ENCODE results near the gene LRRC25.
A peak's percentile ranks its signal among the peaks of the same experiment; 100 is the strongest.

Gene LRRC25

DNA sequence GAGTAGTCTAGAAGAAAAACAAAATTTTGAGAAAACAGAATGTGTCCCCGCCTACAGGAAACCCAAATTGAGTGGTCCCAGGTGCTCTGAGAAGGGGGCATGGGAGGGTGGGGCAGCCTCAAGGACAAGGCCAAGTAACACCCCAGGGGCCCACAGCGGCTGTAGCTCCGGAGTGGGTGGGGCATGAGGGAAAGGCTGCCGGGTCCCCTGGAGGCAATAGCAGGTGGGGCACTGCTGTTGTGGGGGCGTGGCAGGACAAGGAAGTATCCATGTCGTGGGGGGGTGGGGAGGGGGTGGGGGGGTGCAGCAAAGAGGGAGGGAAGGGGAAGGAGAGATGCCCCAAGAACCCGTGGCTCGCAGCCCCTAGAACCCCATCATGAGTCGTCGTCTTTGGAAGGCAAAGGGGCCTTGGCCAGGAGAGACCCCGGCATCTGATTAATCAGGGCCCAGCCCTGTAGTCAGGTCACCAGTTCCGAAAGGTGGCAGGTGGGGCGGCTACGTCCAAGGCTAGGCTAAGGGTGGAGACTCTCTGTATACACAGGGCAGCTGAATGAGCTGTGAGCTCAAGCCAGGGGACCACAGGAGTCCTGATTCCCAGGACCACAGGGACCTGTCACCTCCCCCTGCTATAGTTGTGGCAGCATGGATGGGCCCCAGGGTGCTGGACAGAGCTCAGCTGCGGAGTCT, 48.0 kb upstream of the LRRC25 start:
- no peak overlapping the region for H2BK120ac ChIP-seq (ENCODE audit: low read depth, low read length)
- H3K36me3 ChIP-seq (ENCODE audit: control insufficient read depth in 1 of 2, insufficient read depth in 2 of 2, low read depth in 1 of 2, low read length in 2 of 2) = peaks cover 73 to 94% of the 10 kb centered on the region in 2 experiments
- H2BK5ac ChIP-seq (ENCODE audit: low read depth, low read length, poor library complexity, severe bottlenecking) = no peak overlapping the region
- H3K4ac ChIP-seq (ENCODE audit: low read depth in 1 of 2, low read length in 2 of 2) = peak overlapping the region in 1 of 2 experiments; percentile 13
- H2AK5ac ChIP-seq (ENCODE audit: low read length, severe bottlenecking) = no peak overlapping the region
- no peak for DNase-seq
- H2BK12ac ChIP-seq (ENCODE audit: low read length in 2 of 2) = no peak overlapping the region
- no peak overlapping the region for H3K27ac ChIP-seq (ENCODE audit: low read length, poor library complexity, severe bottlenecking)
- H4K8ac ChIP-seq (ENCODE audit: low read length) = no peak overlapping the region
- WGBS = 90% methylated on average over 15 of the region's 15 CpGs
- no peak overlapping the region for H2AFZ ChIP-seq (ENCODE audit: low read depth, low read length)
- no peak overlapping the region for H3K14ac ChIP-seq (ENCODE audit: low read length in 2 of 2)
- no peak overlapping the region for H2BK15ac ChIP-seq (ENCODE audit: low read depth, poor library complexity, severe bottlenecking)
- no peak overlapping the region for H4K91ac ChIP-seq (ENCODE audit: low read length)
- peaks cover 24% of the 10 kb centered on the region for H3K4me1 ChIP-seq (ENCODE audit: control insufficient read depth, insufficient read depth, low read depth, low read length)
- no peaks in the 10 kb centered on the region for H3K27me3 ChIP-seq (ENCODE audit: control insufficient read depth in 1 of 2, insufficient read depth in 1 of 2, low read length in 2 of 2)
- H3K9ac ChIP-seq (ENCODE audit: low read length) = no peak overlapping the region
- H3K4me3 ChIP-seq (ENCODE audit: insufficient read depth in 1 of 2, low read depth in 1 of 2, low read length in 2 of 2) = no peak overlapping the region
- H3K4me2 ChIP-seq (ENCODE audit: low read length, poor library complexity, severe bottlenecking) = no peak overlapping the region
- H3K18ac ChIP-seq (ENCODE audit: low read depth in 1 of 2, low read length in 2 of 2) = no peak overlapping the region
- H3K23ac ChIP-seq (ENCODE audit: low read length in 2 of 2) = no peak overlapping the region
- H3K79me1 ChIP-seq (replicated peaks; ENCODE audit: low read length, poor library complexity, severe bottlenecking) = peaks cover 50% of the 10 kb centered on the region
- H3K9me3 ChIP-seq (ENCODE audit: control insufficient read depth, low read length) = no peaks in the 10 kb centered on the region

DNA sequence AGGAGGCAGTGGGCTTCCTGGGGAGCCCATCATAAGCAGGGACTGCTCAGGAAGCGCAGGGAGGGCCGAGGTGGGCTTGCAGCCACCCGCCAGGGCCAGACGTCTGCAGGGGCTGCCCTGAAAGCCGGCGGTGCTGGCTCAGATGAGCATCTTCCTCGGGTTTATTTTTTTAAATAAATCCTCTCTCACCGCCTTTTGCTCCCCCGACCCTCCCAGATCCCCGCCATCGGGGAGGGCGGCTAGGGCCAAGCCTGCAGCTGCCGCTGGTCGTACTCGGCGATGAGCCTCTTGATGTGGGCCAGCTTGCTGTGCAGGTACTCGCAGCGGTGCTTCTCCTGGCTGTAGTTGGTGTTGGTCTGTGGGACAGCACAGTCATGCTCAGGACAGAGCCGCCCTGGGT, 47.1 kb upstream of the LRRC25 start:
- H2AK5ac ChIP-seq (ENCODE audit: low read length, severe bottlenecking) = no peak overlapping the region
- no peak overlapping the region for H3K14ac ChIP-seq (ENCODE audit: low read length in 2 of 2)
- no peaks in the 10 kb centered on the region for H3K9me3 ChIP-seq (ENCODE audit: control insufficient read depth, low read length)
- WGBS = 98% methylated on average over 19 of the region's 19 CpGs
- H3K18ac ChIP-seq (ENCODE audit: low read depth in 1 of 2, low read length in 2 of 2) = no peak overlapping the region
- H3K27me3 ChIP-seq (ENCODE audit: control insufficient read depth in 1 of 2, insufficient read depth in 1 of 2, low read length in 2 of 2) = no peaks in the 10 kb centered on the region
- DNase-seq = no peak
- no peak overlapping the region for H4K91ac ChIP-seq (ENCODE audit: low read length)
- no peak overlapping the region for H2AFZ ChIP-seq (ENCODE audit: low read depth, low read length)
- H3K79me1 ChIP-seq (replicated peaks; ENCODE audit: low read length, poor library complexity, severe bottlenecking) = peaks cover 41% of the 10 kb centered on the region
- H3K4ac ChIP-seq (ENCODE audit: low read depth in 1 of 2, low read length in 2 of 2) = no peak overlapping the region
- H3K4me1 ChIP-seq (ENCODE audit: control insufficient read depth, insufficient read depth, low read depth, low read length) = peaks cover 33% of the 10 kb centered on the region
- H3K23ac ChIP-seq (ENCODE audit: low read length in 2 of 2) = no peak overlapping the region
- H2BK5ac ChIP-seq (ENCODE audit: low read depth, low read length, poor library complexity, severe bottlenecking) = no peak overlapping the region
- H4K8ac ChIP-seq (ENCODE audit: low read length) = no peak overlapping the region
- H2BK120ac ChIP-seq (ENCODE audit: low read depth, low read length) = no peak overlapping the region
- peaks cover 65 to 90% of the 10 kb centered on the region in 2 experiments for H3K36me3 ChIP-seq (ENCODE audit: control insufficient read depth in 1 of 2, insufficient read depth in 2 of 2, low read depth in 1 of 2, low read length in 2 of 2)
- no peak overlapping the region for H2BK15ac ChIP-seq (ENCODE audit: low read depth, poor library complexity, severe bottlenecking)
- H3K9ac ChIP-seq (ENCODE audit: low read length) = no peak overlapping the region
- no peak overlapping the region for H3K4me2 ChIP-seq (ENCODE audit: low read length, poor library complexity, severe bottlenecking)
- H3K4me3 ChIP-seq (ENCODE audit: insufficient read depth in 1 of 2, low read depth in 1 of 2, low read length in 2 of 2) = no peak overlapping the region
- H2BK12ac ChIP-seq (ENCODE audit: low read length in 2 of 2) = no peak overlapping the region
- H3K27ac ChIP-seq (ENCODE audit: low read length, poor library complexity, severe bottlenecking) = no peak overlapping the region

GRCh38 chr19:18443831-18444230, 46.4 kb upstream of the LRRC25 start:
- peaks cover 58 to 83% of the 10 kb centered on the region in 2 experiments for H3K36me3 ChIP-seq (ENCODE audit: control insufficient read depth in 1 of 2, insufficient read depth in 2 of 2, low read depth in 1 of 2, low read length in 2 of 2)
- no peak overlapping the region for H3K9ac ChIP-seq (ENCODE audit: low read length)
- no peak overlapping the region for H2BK120ac ChIP-seq (ENCODE audit: low read depth, low read length)
- H4K91ac ChIP-seq (ENCODE audit: low read length) = no peak overlapping the region
- H3K4me2 ChIP-seq (ENCODE audit: low read length, poor library complexity, severe bottlenecking) = no peak overlapping the region
- H3K23ac ChIP-seq (ENCODE audit: low read length in 2 of 2) = no peak overlapping the region
- H2AK5ac ChIP-seq (ENCODE audit: low read length, severe bottlenecking) = no peak overlapping the region
- no peak overlapping the region for H3K18ac ChIP-seq (ENCODE audit: low read depth in 1 of 2, low read length in 2 of 2)
- H4K8ac ChIP-seq (ENCODE audit: low read length) = no peak overlapping the region
- H3K27me3 ChIP-seq (ENCODE audit: control insufficient read depth in 1 of 2, insufficient read depth in 1 of 2, low read length in 2 of 2) = no peaks in the 10 kb centered on the region
- H2BK15ac ChIP-seq (ENCODE audit: low read depth, poor library complexity, severe bottlenecking) = no peak overlapping the region
- H3K27ac ChIP-seq (ENCODE audit: low read length, poor library complexity, severe bottlenecking) = no peak overlapping the region
- H2BK5ac ChIP-seq (ENCODE audit: low read depth, low read length, poor library complexity, severe bottlenecking) = no peak overlapping the region
- no peak overlapping the region for H3K4ac ChIP-seq (ENCODE audit: low read depth in 1 of 2, low read length in 2 of 2)
- H2AFZ ChIP-seq (ENCODE audit: low read depth, low read length) = no peak overlapping the region
- peaks cover 37% of the 10 kb centered on the region for H3K79me1 ChIP-seq (replicated peaks; ENCODE audit: low read length, poor library complexity, severe bottlenecking)
- H3K14ac ChIP-seq (ENCODE audit: low read length in 2 of 2) = no peak overlapping the region
- H2BK12ac ChIP-seq (ENCODE audit: low read length in 2 of 2) = no peak overlapping the region
- H3K4me3 ChIP-seq (ENCODE audit: insufficient read depth in 1 of 2, low read depth in 1 of 2, low read length in 2 of 2) = no peak overlapping the region
- H3K9me3 ChIP-seq (ENCODE audit: control insufficient read depth, low read length) = no peaks in the 10 kb centered on the region
- WGBS = 97% methylated on average over 11 of the region's 11 CpGs
- peaks cover 39% of the 10 kb centered on the region for H3K4me1 ChIP-seq (ENCODE audit: control insufficient read depth, insufficient read depth, low read depth, low read length)
- DNase-seq = no peak

DNA sequence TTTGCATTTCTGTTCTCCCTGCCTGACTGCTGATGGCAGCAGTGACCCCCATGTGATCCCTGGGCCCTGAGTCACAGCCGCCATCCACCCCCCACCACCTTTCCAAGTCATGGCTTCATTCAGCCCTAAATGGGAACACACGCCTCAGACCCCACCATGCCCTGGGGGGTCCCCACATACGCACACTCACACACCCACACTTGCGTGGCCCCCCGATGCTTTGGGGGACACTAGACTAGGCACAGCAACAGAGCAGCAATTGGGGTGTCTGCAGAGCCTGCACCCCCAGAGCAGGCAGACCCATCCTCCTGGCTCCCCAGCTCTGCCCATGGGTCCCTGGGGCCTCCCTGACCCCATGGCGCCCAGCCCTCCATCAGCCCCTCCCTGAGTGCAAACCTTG, 46.0 kb upstream of the LRRC25 start:
- Histone ChIP-seq H3K79me1 (replicated peaks; ENCODE audit: low read length, poor library complexity, severe bottlenecking) (peaks cover 33% of the 10 kb centered on the region), H3K23ac (ENCODE audit: low read length in 2 of 2) (no peak overlapping the region), H2AFZ (ENCODE audit: low read depth, low read length) (no peak overlapping the region), H2BK120ac (ENCODE audit: low read depth, low read length) (no peak overlapping the region), H4K91ac (ENCODE audit: low read length) (no peak overlapping the region), H3K18ac (ENCODE audit: low read depth in 1 of 2, low read length in 2 of 2) (no peak overlapping the region), H3K4me2 (ENCODE audit: low read length, poor library complexity, severe bottlenecking) (no peak overlapping the region), H3K14ac (ENCODE audit: low read length in 2 of 2) (no peak overlapping the region), H3K9me3 (ENCODE audit: control insufficient read depth, low read length) (no peaks in the 10 kb centered on the region), H3K36me3 (ENCODE audit: control insufficient read depth in 1 of 2, insufficient read depth in 2 of 2, low read depth in 1 of 2, low read length in 2 of 2) (peaks cover 53 to 79% of the 10 kb centered on the region in 2 experiments), H2BK15ac (ENCODE audit: low read depth, poor library complexity, severe bottlenecking) (no peak overlapping the region), H4K8ac (ENCODE audit: low read length) (no peak overlapping the region), H3K27ac (ENCODE audit: low read length, poor library complexity, severe bottlenecking) (no peak overlapping the region), H3K27me3 (ENCODE audit: control insufficient read depth in 1 of 2, insufficient read depth in 1 of 2, low read length in 2 of 2) (no peaks in the 10 kb centered on the region), H2BK5ac (ENCODE audit: low read depth, low read length, poor library complexity, severe bottlenecking) (no peak overlapping the region), H3K9ac (ENCODE audit: low read length) (no peak overlapping the region), H2BK12ac (ENCODE audit: low read length in 2 of 2) (no peak overlapping the region), H3K4me1 (ENCODE audit: control insufficient read depth, insufficient read depth, low read depth, low read length) (peaks cover 43% of the 10 kb centered on the region), H3K4ac (ENCODE audit: low read depth in 1 of 2, low read length in 2 of 2) (no peak overlapping the region), H2AK5ac (ENCODE audit: low read length, severe bottlenecking) (no peak overlapping the region), H3K4me3 (ENCODE audit: insufficient read depth in 1 of 2, low read depth in 1 of 2, low read length in 2 of 2) (no peak overlapping the region)
- 98% methylated on average over 6 of the region's 6 CpGs for WGBS
- no peak for DNase-seq
